ENCODE measurements around the gene GSTM5.
A peak's percentile ranks its signal among the peaks of the same experiment; 100 is the strongest.
"Not testable (repeated sequence)": the region's sequence is repeated elsewhere in the genome, so short reads cannot be mapped to it uniquely, and the experiment has no call there.

GSTM5 gene

GRCh38 chr1:109711593-109712320, at the start of gene GSTM5:
GSTM5 (plus strand) TSS chr1:109712251; CDS start chr1:109712313, 62 bp downstream.
- not testable (repeated sequence) for DNase-seq

DNA sequence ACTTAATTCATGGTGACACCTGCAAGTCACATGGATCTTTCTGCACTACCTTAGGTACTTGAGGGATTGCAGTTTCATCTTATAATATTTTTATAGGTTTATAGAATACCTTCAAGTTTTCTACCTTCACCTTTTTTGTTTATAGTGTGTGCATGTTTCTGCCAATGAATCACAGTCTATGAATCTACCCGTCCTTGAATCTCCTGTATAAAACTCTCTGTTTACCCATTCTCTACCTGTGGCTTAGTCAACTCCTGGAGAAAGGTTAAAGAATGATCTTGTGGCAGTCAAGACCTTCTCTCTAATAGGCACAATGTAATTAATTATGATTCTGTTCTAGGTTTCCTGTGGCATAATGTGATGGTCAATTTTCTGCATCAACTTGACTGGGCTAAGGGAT, 47.4 kb upstream of the GSTM5 start:
- no peak for DNase-seq

- DNase-seq: no peak
Observed at GRCh38 chr1:109667452-109668122, 44.5 kb upstream of the GSTM5 start, which contains the start of gene GSTM2. GSTM2 (plus strand) TSS chr1:109668057; CDS start chr1:109668116, 59 bp downstream.

GRCh38 chr1:109668123-109668775, 43.8 kb upstream of the GSTM5 start:
- DNase-seq: no peak

DNA sequence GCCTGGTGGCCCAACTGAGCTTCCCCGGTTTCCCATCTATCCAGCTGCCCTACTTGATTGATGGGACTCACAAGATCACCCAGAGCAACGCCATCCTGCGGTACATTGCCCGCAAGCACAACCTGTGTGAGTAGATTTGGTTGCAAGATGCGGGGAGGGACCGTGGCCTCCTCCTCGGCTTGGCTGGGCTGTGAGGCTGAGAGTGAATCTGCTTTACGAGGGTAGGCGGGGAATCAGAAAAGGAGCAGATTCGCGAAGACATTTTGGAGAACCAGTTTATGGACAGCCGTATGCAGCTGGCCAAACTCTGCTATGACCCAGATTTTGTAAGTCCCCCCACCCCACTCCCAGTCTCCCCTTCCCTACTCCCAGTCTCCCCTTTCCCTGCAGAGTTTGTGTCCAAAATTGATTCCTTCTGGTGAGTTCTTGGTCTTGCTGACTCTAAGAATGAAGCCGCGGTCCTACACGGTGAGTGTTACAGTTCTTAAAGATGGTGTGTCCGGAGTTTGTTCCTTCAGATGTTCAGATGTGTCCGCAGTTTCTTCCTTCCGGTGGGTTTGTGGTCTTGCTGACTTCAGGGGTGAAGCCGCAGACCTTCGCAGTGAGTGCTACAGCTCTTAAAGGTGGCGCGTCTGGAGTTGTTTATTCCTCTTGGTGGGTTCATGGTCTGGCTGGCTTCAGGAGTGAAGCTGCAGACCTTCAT, 42.7 kb upstream of the GSTM5 start:
- DNase-seq: no peak

DNA sequence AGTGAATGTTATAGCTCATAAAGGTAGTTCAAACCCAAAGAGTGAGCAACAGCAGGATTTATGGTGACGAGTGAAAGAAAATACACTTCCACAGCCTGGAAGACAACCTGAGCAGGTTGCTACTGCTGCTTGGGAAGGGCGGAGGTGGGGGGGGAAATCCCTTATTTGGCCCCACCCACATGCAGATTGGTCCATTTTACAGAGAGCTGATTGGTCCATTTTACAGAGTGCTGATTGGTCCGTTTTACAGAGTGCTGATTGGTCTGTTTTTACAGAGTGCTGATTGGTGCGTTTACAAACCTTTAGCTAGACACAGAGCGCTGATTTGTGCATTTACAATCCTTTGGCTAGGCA, 42.1 kb upstream of the GSTM5 start:
- not testable (repeated sequence) for DNase-seq

- DNase-seq: no peak
Observed at GRCh38 chr1:109671067-109671466, 41.0 kb upstream of the GSTM5 start.

DNA sequence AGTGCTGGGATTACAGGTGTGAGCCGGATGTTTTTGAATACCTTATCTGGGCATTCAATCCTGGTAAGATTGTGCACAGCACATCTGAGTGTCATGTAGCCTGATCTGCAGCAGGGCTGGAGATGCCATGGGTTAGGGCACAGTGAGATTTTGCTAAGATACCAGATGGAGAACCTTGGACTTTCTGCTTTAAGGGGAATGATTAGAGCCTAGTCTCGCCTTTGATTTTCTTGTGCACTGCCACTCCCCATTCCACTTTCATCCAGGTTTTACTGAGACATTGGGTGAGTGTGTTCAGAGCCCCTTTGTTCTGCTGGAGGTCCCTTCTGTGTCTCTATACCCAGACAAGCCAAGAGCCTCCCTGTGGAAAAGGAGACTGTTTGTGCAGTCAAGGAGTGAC, 38.2 kb upstream of the GSTM5 start:
- not testable (repeated sequence) for DNase-seq

DNA sequence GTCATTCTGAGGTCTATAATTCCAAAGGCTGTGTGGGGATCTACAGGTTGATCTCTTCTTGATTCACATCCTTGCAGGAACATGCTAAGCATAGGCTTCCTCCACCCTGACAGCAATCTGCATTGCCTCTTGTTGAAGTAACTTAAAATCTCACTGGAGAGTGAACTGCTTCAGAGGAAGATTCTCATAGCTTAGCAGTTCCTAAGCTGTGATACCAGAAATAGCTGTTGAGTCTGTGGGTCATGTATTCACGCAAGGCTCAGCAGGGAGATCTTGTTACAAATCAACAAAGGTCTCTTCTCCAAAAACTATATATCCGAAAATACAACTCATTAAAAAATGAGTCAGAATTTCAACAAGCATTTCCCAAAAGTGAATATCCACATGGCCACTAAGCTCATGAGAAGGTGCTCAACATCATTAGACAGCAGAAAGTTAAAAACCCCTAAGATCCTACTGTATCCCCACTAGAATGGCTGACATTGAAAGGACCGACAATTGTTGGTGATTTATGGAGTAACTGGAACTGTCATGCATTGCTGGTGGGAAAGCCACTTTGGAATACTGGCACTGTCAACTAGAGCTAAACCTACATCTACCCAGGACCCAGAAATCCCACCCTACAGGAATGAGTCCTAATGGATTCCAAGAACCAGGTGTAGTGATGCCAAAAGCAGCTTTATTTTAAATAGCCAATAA, 35.2 kb upstream of the GSTM5 start:
- not testable (repeated sequence) for DNase-seq

DNA sequence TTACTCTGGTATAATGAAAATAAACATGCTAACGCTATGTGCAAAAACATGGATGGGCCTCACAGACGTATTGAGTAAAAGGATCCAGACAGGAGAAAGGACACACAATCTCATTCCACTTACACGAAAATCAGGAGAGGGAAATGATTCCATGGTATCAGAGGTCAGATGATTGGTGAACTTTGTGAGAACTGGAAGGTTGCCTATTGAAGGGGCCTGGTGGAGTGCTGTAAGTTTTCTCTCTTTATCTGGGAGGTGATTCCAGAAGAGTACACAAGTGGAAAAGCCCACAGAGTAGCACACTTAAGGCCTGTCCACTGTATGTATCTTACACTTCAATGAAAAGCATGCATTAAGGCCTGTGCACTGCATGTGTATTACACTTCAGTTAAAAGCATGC, 34.6 kb upstream of the GSTM5 start:
- DNase-seq: no peak

- not testable (repeated sequence) for DNase-seq
Observed at GRCh38 chr1:109678637-109679036, 33.4 kb upstream of the GSTM5 start.

GRCh38 chr1:109684777-109685176, 27.3 kb upstream of the GSTM5 start:
- DNase-seq: not testable (repeated sequence)

GRCh38 chr1:109685399-109685798, 26.7 kb upstream of the GSTM5 start:
- not testable (repeated sequence) for DNase-seq

GRCh38 chr1:109685890-109686289, 26.2 kb upstream of the GSTM5 start:
- DNase-seq: not testable (repeated sequence)

GRCh38 chr1:109687109-109687508, 24.9 kb upstream of the GSTM5 start:
- not testable (repeated sequence) for DNase-seq

- DNase-seq: peak; percentile 40
Observed at GRCh38 chr1:109687641-109688499, 24.2 kb upstream of the GSTM5 start, which contains the start of gene GSTM1. GSTM1 (plus strand) TSS chr1:109687817; CDS start chr1:109687874, 57 bp downstream.

DNA sequence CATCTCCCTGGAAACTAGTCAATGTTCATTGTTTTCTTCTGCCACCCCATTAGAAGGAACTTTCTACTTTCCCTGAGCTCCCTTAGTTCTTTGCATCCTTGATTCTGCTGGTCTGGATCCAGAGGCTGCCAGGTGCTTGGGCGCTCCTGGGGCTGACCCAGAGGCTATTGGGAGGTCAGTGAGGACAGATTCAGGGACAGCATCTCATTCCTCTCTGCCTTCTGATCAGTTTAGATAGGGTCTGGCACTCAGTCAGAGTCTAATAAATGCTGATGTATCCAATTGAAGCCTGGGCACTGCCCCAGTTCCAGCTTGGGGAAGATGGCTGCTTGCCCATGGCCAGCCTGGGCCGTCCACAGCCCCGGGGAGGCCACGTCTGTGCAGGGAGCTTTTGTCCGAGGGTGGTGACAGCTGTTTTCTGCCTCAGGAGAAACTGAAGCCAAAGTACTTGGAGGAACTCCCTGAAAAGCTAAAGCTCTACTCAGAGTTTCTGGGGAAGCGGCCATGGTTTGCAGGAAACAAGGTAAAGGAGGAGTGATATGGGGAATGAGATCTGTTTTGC, 22.1 kb upstream of the GSTM5 start:
- DNase-seq: no peak

- DNase-seq: no peak
Observed at GRCh38 chr1:109691759-109692158, 20.3 kb upstream of the GSTM5 start.

DNA sequence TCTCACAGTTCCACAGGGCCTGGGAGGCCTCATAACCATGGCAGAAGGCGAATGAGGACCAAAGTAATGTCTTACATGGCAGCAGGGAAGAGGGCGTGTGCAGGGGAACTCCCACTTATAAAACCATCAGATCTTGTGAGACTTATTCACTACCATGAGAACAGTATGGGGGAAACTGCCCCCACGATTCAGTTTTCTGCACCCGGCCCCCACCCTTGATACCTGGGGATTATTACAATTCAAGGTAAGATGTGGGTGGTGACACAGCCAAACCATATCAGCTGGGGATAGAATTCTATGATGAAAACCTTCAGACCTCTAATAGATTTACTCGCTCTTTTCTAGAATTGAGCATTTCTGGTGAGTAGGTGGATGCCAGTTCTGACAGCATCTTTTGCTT, 17.7 kb upstream of the GSTM5 start:
- DNase-seq: not testable (repeated sequence)

DNA sequence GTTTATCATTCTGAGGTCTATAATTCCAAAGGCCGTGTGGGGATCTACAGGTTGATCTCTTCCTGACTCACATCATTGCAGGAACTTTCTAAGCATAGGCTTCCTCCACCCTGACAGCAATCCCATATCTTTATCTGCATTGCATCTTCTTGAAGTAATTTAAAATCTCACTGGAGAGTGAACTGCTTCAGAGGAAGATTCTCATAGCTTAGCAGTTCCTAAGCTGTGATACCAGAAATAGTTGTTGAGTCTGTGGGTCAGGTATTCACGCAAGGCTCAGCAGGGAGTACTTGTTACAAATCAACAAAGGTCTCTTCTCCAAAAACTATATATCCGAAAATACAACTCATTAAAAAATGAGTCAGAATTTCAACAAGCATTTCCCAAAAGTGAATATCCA, 16.9 kb upstream of the GSTM5 start:
- not testable (repeated sequence) for DNase-seq

- DNase-seq: no peak
Observed at GRCh38 chr1:109697066-109697465, 15.0 kb upstream of the GSTM5 start.

Data from DMS79 (cell line).